ENCODE data around the gene ARID4A.
"Not testable (repeated sequence)": the region's sequence is repeated elsewhere in the genome, so short reads cannot be mapped to it uniquely, and the experiment has no call there.

Gene ARID4A

GRCh38 chr14:58408681-58409215, 110.4 kb downstream of the ARID4A start:
- H3K36me3 ChIP-seq (ENCODE audit: insufficient read depth, low read length), result peaks cover 64% of the 10 kb centered on the region
- TF ChIP-seq EZH2 (IDR thresholded peaks at IDR 0.05; ENCODE audit: borderline replicate concordance, low read length), result no peak
- TF ChIP-seq CTCF (IDR thresholded peaks at IDR 0.05; ENCODE audit: low read length), result no peak

GRCh38 chr14:58414845-58415244, 116.5 kb downstream of the ARID4A start:
- no peak for TF ChIP-seq CTCF (IDR thresholded peaks at IDR 0.05; ENCODE audit: low read length)
- no peak for TF ChIP-seq EZH2 (IDR thresholded peaks at IDR 0.05; ENCODE audit: borderline replicate concordance, low read length)
- Histone ChIP-seq H3K4me3 (ENCODE audit: low read depth, low read length, poor library complexity, severe bottlenecking) (no peak overlapping the region), H3F3A (ENCODE audit: insufficient read depth, low read length) (no peaks in the 10 kb centered on the region), H3K9ac (ENCODE audit: low read length) (no peak overlapping the region), H3K4me1 (ENCODE audit: insufficient read depth, low read length, severe bottlenecking) (no peaks in the 10 kb centered on the region), H3K4me2 (ENCODE audit: low read length) (no peak overlapping the region), H3K9me3 (ENCODE audit: low read length) (no peaks in the 10 kb centered on the region), H3K27me3 (ENCODE audit: insufficient read depth, low read length) (no peaks in the 10 kb centered on the region), H2AFZ (ENCODE audit: low read length) (no peak overlapping the region), H3K79me2 (ENCODE audit: insufficient read depth, low read length) (peaks cover 7% of the 10 kb centered on the region; the same call in 1 of the 2 replicates), H3K36me3 (ENCODE audit: insufficient read depth, low read length) (peaks cover 86% of the 10 kb centered on the region), H3K27ac (ENCODE audit: low read depth, low read length, poor library complexity, severe bottlenecking) (no peak overlapping the region), H3K9me2 (ENCODE audit: low read depth, low read length) (no peaks in the 10 kb centered on the region; the same call in 1 of the 2 replicates), H4K20me1 (ENCODE audit: insufficient read depth, low read length) (no peaks in the 10 kb centered on the region)

More at GRCh38 chr14:58408681-58409215, 110.4 kb downstream of the ARID4A start:
- Histone ChIP-seq H3K9me3 (ENCODE audit: low read length) (no peaks in the 10 kb centered on the region), H2AFZ (ENCODE audit: low read length) (no peak overlapping the region), H3F3A (ENCODE audit: insufficient read depth, low read length) (no peaks in the 10 kb centered on the region), H3K4me3 (ENCODE audit: low read depth, low read length, poor library complexity, severe bottlenecking) (no peak overlapping the region), H3K4me2 (ENCODE audit: low read length) (no peak overlapping the region), H4K20me1 (ENCODE audit: insufficient read depth, low read length) (no peaks in the 10 kb centered on the region), H3K27me3 (ENCODE audit: insufficient read depth, low read length) (no peaks in the 10 kb centered on the region), H3K27ac (ENCODE audit: low read depth, low read length, poor library complexity, severe bottlenecking) (no peak overlapping the region), H3K9ac (ENCODE audit: low read length) (no peak overlapping the region), H3K9me2 (ENCODE audit: low read depth, low read length) (no peaks in the 10 kb centered on the region; the same call in 1 of the 2 replicates), H3K79me2 (ENCODE audit: insufficient read depth, low read length) (no peaks in the 10 kb centered on the region), H3K4me1 (ENCODE audit: insufficient read depth, low read length, severe bottlenecking) (no peaks in the 10 kb centered on the region)

- Histone ChIP-seq H3K36me3 (ENCODE audit: insufficient read depth, low read length) (peaks cover 85% of the 10 kb centered on the region), H3K4me1 (ENCODE audit: insufficient read depth, low read length, severe bottlenecking) (no peaks in the 10 kb centered on the region), H3K27ac (ENCODE audit: low read depth, low read length, poor library complexity, severe bottlenecking) (no peak overlapping the region), H3K27me3 (ENCODE audit: insufficient read depth, low read length) (no peaks in the 10 kb centered on the region), H4K20me1 (ENCODE audit: insufficient read depth, low read length) (no peaks in the 10 kb centered on the region), H3F3A (ENCODE audit: insufficient read depth, low read length) (no peaks in the 10 kb centered on the region), H3K9me3 (ENCODE audit: low read length) (no peaks in the 10 kb centered on the region), H3K4me3 (ENCODE audit: low read depth, low read length, poor library complexity, severe bottlenecking) (no peak overlapping the region), H2AFZ (ENCODE audit: low read length) (no peak overlapping the region), H3K9me2 (ENCODE audit: low read depth, low read length) (no peaks in the 10 kb centered on the region; the same call in 1 of the 2 replicates), H3K9ac (ENCODE audit: low read length) (no peak overlapping the region), H3K79me2 (ENCODE audit: insufficient read depth, low read length) (peaks cover 7% of the 10 kb centered on the region; the same call in 1 of the 2 replicates), H3K4me2 (ENCODE audit: low read length) (no peak overlapping the region)
- TF ChIP-seq CTCF (IDR thresholded peaks at IDR 0.05; ENCODE audit: low read length), result no peak
- no peak for TF ChIP-seq EZH2 (IDR thresholded peaks at IDR 0.05; ENCODE audit: borderline replicate concordance, low read length)
Measured at GRCh38 chr14:58415636-58416547, 117.5 kb downstream of the ARID4A start.

GRCh38 chr14:58416934-58417333, 118.6 kb downstream of the ARID4A start:
- not testable (repeated sequence) for H2AFZ ChIP-seq (ENCODE audit: low read length); H3K9ac ChIP-seq (ENCODE audit: low read length); H3F3A ChIP-seq (ENCODE audit: insufficient read depth, low read length); H3K9me3 ChIP-seq (ENCODE audit: low read length); H3K9me2 ChIP-seq (ENCODE audit: low read depth, low read length); H4K20me1 ChIP-seq (ENCODE audit: insufficient read depth, low read length); H3K4me3 ChIP-seq (ENCODE audit: low read depth, low read length, poor library complexity, severe bottlenecking); H3K4me1 ChIP-seq (ENCODE audit: insufficient read depth, low read length, severe bottlenecking); H3K27me3 ChIP-seq (ENCODE audit: insufficient read depth, low read length); H3K4me2 ChIP-seq (ENCODE audit: low read length); H3K27ac ChIP-seq (ENCODE audit: low read depth, low read length, poor library complexity, severe bottlenecking); H3K79me2 ChIP-seq (ENCODE audit: insufficient read depth, low read length)
- H3K36me3 ChIP-seq (ENCODE audit: insufficient read depth, low read length), result peaks cover 85% of the 10 kb centered on the region
